H1 (cell line): ENCODE measurements around the gene IL3. TPM values are rescaled to one million over a fixed set of nuclear protein-coding genes. Genes with fewer than 3 reads are reported as not detected.

Source experiments
- CTCF ChIA-PET: fragments of 300-600 bp; sonication (Branson Sonifier 250); formaldehyde crosslinking; loops from one replicate; lab custom pipeline; 2021; ENCODE audit not compliant: partially characterized antibody; lab: Charles Lee
- POLR2A ChIA-PET: fragments of 300-600 bp; sonication (Branson Sonifier 250); formaldehyde crosslinking; loops from one replicate; lab custom pipeline; 2021; ENCODE audit warnings: inconsistent platforms; ENCODE audit not compliant: partially characterized antibody; lab: Charles Lee
- DNase-seq, 2 experiments: peaks; one replicate each; pipeline versions ENCODE4 v3.0.0 to v3.0.0-alpha.2; 2010 to 2022; ENCODE audit warnings: low spot score in 2 of 2, low read depth in 1 of 2, mixed read lengths in 1 of 2
- FAIRE-seq: peaks from 2 replicates; lab custom pipeline; 2011; peaks lifted over from hg19 to GRCh38; lab: Jason Lieb, UNC
- H2AFZ ChIP-seq: 2 replicates; pipeline ENCODE4 v1.8.1; 2012; ENCODE audit warnings: low read length, inconsistent platforms
- H2AK5ac ChIP-seq: 2 replicates; pipeline ENCODE4 v1.6.1; 2013; ENCODE audit warnings: low read depth, low read length
- H2BK120ac ChIP-seq: replicated peaks from 2 replicates; pipeline ENCODE3; 2013; ENCODE audit warnings: low read depth, low read length, inconsistent platforms
- H2BK12ac ChIP-seq: 2 replicates; pipeline ENCODE4 v1.6.1; 2013; ENCODE audit warnings: low read depth, low read length
- H2BK15ac ChIP-seq: 2 replicates; pipeline ENCODE4 v1.6.1; 2013; ENCODE audit warnings: low read length
- H2BK20ac ChIP-seq: 2 replicates; pipeline ENCODE4 v1.6.1; 2013; ENCODE audit warnings: low read length
- H2BK5ac ChIP-seq: 2 replicates; pipeline ENCODE4 v1.6.1; 2013; ENCODE audit warnings: low read depth, low read length
- H3K14ac ChIP-seq: 2 replicates; pipeline ENCODE4 v1.6.1; 2013; ENCODE audit warnings: inconsistent platforms; ENCODE audit not compliant: insufficient read length
- H3K18ac ChIP-seq: 2 replicates; pipeline ENCODE4 v1.6.1; 2013; ENCODE audit warnings: low read length; ENCODE audit errors: extremely low read depth
- H3K23ac ChIP-seq: 2 replicates; pipeline ENCODE4 v1.6.1; 2013; ENCODE audit warnings: inconsistent platforms; ENCODE audit not compliant: insufficient read length
- H3K23me2 ChIP-seq: 2 replicates; pipeline ENCODE4 v1.6.1; 2013; ENCODE audit warnings: low read depth, low read length
- H3K27ac ChIP-seq: 2 replicates; pipeline ENCODE4 v1.6.1; 2011; ENCODE audit warnings: low read depth, low read length, inconsistent platforms
- H3K27me3 ChIP-seq, 4 experiments: replicated peaks in 1 of 4; 1 replicate in 1 of 4; 2 replicates in 3 of 4; pipeline versions ENCODE4 v1.6.1 to v1.8.1; 2011 to 2013; ENCODE audit warnings: low read length in 3 of 4, mild to moderate bottlenecking in 3 of 4, inconsistent platforms in 2 of 4, mixed read lengths in 2 of 4, moderate library complexity in 1 of 4; ENCODE audit not compliant: control insufficient read depth in 3 of 4, insufficient read depth in 3 of 4; ENCODE audit errors: extremely low read depth in 1 of 4
- H3K36me3 ChIP-seq, 4 experiments: 2 replicates each; pipeline versions ENCODE4 v1.6.1 to v1.8.1; 2011 to 2013; ENCODE audit warnings: mild to moderate bottlenecking in 4 of 4, low read length in 3 of 4, moderate library complexity in 2 of 4, control low read depth in 1 of 4, inconsistent platforms in 1 of 4; ENCODE audit not compliant: insufficient read depth in 4 of 4, control insufficient read depth in 2 of 4
- H3K4ac ChIP-seq: replicated peaks from 2 replicates; pipeline ENCODE3; 2013; ENCODE audit warnings: low read length, low read depth, mixed read lengths, inconsistent platforms; ENCODE audit not compliant: insufficient read length
- H3K4me1 ChIP-seq, 4 experiments: replicated peaks in 1 of 4; 1 replicate in 1 of 4; 2 replicates in 3 of 4; pipeline versions ENCODE4 v1.6.1 to v1.8.1; 2011 to 2013; ENCODE audit warnings: low read length in 3 of 4, inconsistent platforms in 2 of 4, mixed read lengths in 1 of 4; ENCODE audit not compliant: insufficient read depth in 4 of 4, control insufficient read depth in 3 of 4
- H3K4me2 ChIP-seq, 2 experiments: 2 replicates each; pipeline versions ENCODE4 v1.6.1 to v1.8.1; 2011 to 2013; ENCODE audit warnings: low read depth in 2 of 2, low read length in 2 of 2, control low read depth in 1 of 2, inconsistent platforms in 1 of 2, mild to moderate bottlenecking in 1 of 2; ENCODE audit not compliant: insufficient read depth in 1 of 2
- H3K4me3 ChIP-seq, 4 experiments: fragments of 200-600, 300-600 bp in 1 of 4; sonication (generic), shearing (Covaris generic), sonication (Bioruptor Twin) in 1 of 4; 2 replicates each; pipeline versions ENCODE4 v1.5.1 to v1.8.1; 2011 to 2016; ENCODE audit warnings: low read length in 4 of 4, low read depth in 3 of 4, control low read depth in 2 of 4, inconsistent platforms in 2 of 4, mild to moderate bottlenecking in 2 of 4, mixed read lengths in 1 of 4, moderate library complexity in 1 of 4; ENCODE audit not compliant: insufficient read depth in 2 of 4; ENCODE audit errors: extremely low read depth in 1 of 4
- H3K56ac ChIP-seq: replicated peaks from 2 replicates; pipeline ENCODE3; 2013; ENCODE audit warnings: low read depth, mild to moderate bottlenecking, mixed read lengths, low read length, inconsistent platforms; ENCODE audit not compliant: insufficient read length
- H3K79me1 ChIP-seq: 2 replicates; pipeline ENCODE4 v1.6.1; 2013; ENCODE audit warnings: low read depth, low read length, control low read depth
- H3K79me2 ChIP-seq, 2 experiments: 2 replicates each; pipeline versions ENCODE4 v1.6.1 to v1.8.1; 2012 to 2013; ENCODE audit warnings: low read length in 2 of 2, mild to moderate bottlenecking in 2 of 2, inconsistent platforms in 1 of 2; ENCODE audit not compliant: insufficient read depth in 2 of 2, control insufficient read depth in 1 of 2
- H3K9ac ChIP-seq, 4 experiments: replicated peaks in 1 of 4; 1 replicate in 1 of 4; 2 replicates in 3 of 4; pipeline versions ENCODE4 v1.6.1 to v1.8.1; 2011 to 2013; ENCODE audit warnings: low read depth in 3 of 4, low read length in 3 of 4, control low read depth in 2 of 4, mild to moderate bottlenecking in 2 of 4, moderate library complexity in 2 of 4, inconsistent platforms in 1 of 4; ENCODE audit errors: extremely low read depth in 1 of 4
- H3K9me3 ChIP-seq, 2 experiments: 2 replicates each; pipeline versions ENCODE4 v1.6.1 to v1.8.1; 2012 to 2013; ENCODE audit warnings: mild to moderate bottlenecking in 2 of 2, moderate library complexity in 2 of 2, control low read depth in 1 of 2, inconsistent platforms in 1 of 2, low read depth in 1 of 2, low read length in 1 of 2, mixed read lengths in 1 of 2; ENCODE audit not compliant: insufficient read depth in 2 of 2
- H4K20me1 ChIP-seq, 2 experiments: replicated peaks in 1 of 2; 2 replicates each; pipeline versions ENCODE3 to v1.8.1; 2011 to 2013; ENCODE audit warnings: inconsistent platforms in 2 of 2, low read length in 2 of 2, mild to moderate bottlenecking in 1 of 2; ENCODE audit not compliant: insufficient read depth in 2 of 2, control insufficient read depth in 1 of 2
- H4K5ac ChIP-seq: 2 replicates; pipeline ENCODE4 v1.6.1; 2013; ENCODE audit warnings: low read length, low read depth, mixed read lengths, inconsistent platforms; ENCODE audit not compliant: insufficient read length
- H4K8ac ChIP-seq: 2 replicates; pipeline ENCODE4 v1.8.0; 2013; ENCODE audit warnings: mild to moderate bottlenecking, moderate library complexity, low read length, inconsistent platforms; ENCODE audit not compliant: insufficient read depth; ENCODE audit errors: extremely low read depth
- H4K91ac ChIP-seq: replicated peaks from 2 replicates; pipeline ENCODE3; 2013; ENCODE audit warnings: low read length, mixed read lengths, inconsistent platforms; ENCODE audit not compliant: insufficient read length
- ASH2L ChIP-seq: fragments of 200-600, 300-600 bp; sonication (generic); IDR thresholded peaks from one replicate; pipeline ENCODE4 v1.7.1; 2017; ENCODE audit warnings: low read length
- CREB1 ChIP-seq: IDR thresholded peaks from 2 replicates; pipeline ENCODE4 v1.6.1; 2012; ENCODE audit warnings: inconsistent platforms
- EZH2 ChIP-seq: fragments of 200-600 bp; sonication (generic); IDR thresholded peaks from 2 replicates; pipeline ENCODE4 v1.7.1; 2012; ENCODE audit warnings: low read depth, mild to moderate bottlenecking, moderate library complexity, low read length, inconsistent platforms; ENCODE audit not compliant: severe bottlenecking
- PHF8 ChIP-seq: fragments of 200-600 bp; sonication (generic); conservative IDR thresholded peaks from 2 replicates; pipeline ENCODE4 v1.7.1; 2012; ENCODE audit warnings: low read depth, mild to moderate bottlenecking, inconsistent platforms, low read length, moderate library complexity
- SUZ12 ChIP-seq: fragments of 200-600 bp; sonication (generic); IDR thresholded peaks from 2 replicates; pipeline ENCODE4 v1.6.1; 2012; ENCODE audit warnings: mild to moderate bottlenecking, inconsistent platforms, low read length, moderate library complexity, mixed read lengths
- WGBS, 2 experiments: shearing (Covaris generic) in 1 of 2; methylation state at CpG; one replicate each; pipeline versions ENCODE4 v1.1.6 to v1.1.7; 2013 to 2015; ENCODE audit warnings: low lambda C conversion rate in 2 of 2, mixed read lengths in 2 of 2, inconsistent platforms in 1 of 2, low coverage in 1 of 2, missing lambda C conversion rate in 1 of 2; ENCODE audit not compliant: insufficient replicate concordance in 2 of 2, insufficient coverage in 1 of 2, insufficient read length in 1 of 2; ENCODE audit errors: extremely low coverage in 1 of 2, missing lambda C conversion rate in 1 of 2; 5-methylcytosine and 5-hydroxymethylcytosine counted together
- polyA plus RNA-seq, 7 experiments: library from polyadenylated mRNA; depleted of rRNA in 3 of 7; stranded (reverse) in 5 of 7; unstranded in 2 of 7; fragments of >200 nt in 5 of 7; fragments of 200-250 nt in 2 of 7; gene quantifications; 1 replicate in 5 of 7; 2 replicates in 1 of 7; 4 replicates in 1 of 7; pipeline versions ENCODE4 v1.2.1 to v1.2.3, GENCODE V29; 2011 to 2013; ENCODE audit warnings: missing spikeins in 2 of 7, mixed read lengths in 2 of 7
- total RNA-seq: library from RNA; stranded (reverse); fragmentation: NEBNext Ultra II Directional; extraction: Animal tissue kit (Norgen Biotek cat#: 25700); gene quantifications from 2 replicates; pipeline ENCODE4 v1.2.1, GENCODE V29; 2021
- TF ChIP-seq, protein P1 (sequence below): IDR thresholded peaks from 2 replicates; pipeline ENCODE4 v1.6.1; 2011; ENCODE audit warnings: low read length, improper control_type of control experiment
- TF ChIP-seq, protein P2 (sequence below): IDR thresholded peaks from 2 replicates; pipeline ENCODE4 v1.6.1; 2012; ENCODE audit warnings: inconsistent platforms

Gene IL3
- total and polyA plus RNA-seq, 2 of the 8 experiments (the other 6 are each of a cell fraction or from before 2014, with no cell fraction given) = not detected

DNA sequence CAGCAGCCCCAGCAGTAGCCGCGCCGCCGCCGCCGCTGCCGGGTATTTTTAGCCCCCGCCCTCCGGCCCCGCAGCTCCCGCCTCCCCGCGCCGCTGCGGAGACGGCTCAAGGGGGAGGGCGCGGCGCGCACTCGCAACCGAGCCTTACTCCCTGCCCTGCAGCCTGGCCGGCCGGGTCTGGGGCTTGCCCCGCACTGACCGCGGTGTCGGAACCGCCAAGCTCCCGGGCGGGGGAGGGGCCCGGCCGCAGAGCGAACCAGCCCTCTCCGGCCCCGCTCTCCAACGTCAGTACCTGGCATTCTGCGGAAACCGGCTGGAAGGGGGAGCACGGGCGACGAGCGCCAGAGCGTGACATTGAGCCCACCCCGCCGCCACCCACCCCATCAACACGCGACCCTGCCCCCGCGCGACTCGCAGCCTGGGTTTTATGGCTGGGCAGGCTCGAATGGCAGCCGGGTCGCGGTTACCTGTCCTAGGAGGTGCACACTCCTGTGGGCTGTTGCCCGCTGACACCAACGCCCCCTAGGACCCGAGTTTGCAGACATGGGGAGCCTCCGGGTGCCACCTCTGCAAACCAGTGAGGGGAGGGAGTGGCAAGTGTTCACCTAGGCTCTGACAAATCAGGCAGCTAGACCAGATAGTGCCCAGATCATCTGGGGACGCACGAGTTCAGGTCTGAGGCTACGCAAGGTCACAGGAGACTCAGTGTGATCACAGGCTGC lies 48.7 kb upstream of the IL3 start, which contains the start of gene ACSL6:
Gene ACSL6 (minus strand): TSS at position 37 of the 722 bp plus-strand sequence. CDS start 105 bp downstream, outside the sequence.
- H2AFZ ChIP-seq = peak within 1 kb of the TSS; percentile 64; the same call in 1 of the 2 replicates
- CTCF ChIA-PET = interaction anchor here (0.7 to 7.2 kb wide), 10 partner anchors 12 to 495 kb away, joined by 3 to 157 read pairs (median 6); no protein-coding TSS in a partner anchor
- peaks cover 5 to 23% (median 18%) of the 10 kb centered on the region in 4 experiments for H3K27me3 ChIP-seq

More for the DNA sequence above, 48.7 kb upstream of the IL3 start, which contains the start of gene ACSL6:
- Histone ChIP-seq H4K8ac (no peak within 1 kb of the TSS; the same call in 1 of the 2 replicates), H3K27ac (no peak within 1 kb of the TSS)
- POLR2A ChIA-PET = interaction anchor here (0.8 to 1.2 kb wide), 2 partner anchors 51 to 282 kb away, joined by 3 to 6 read pairs; no protein-coding TSS in a partner anchor
- TF ChIP-seq, protein P1, sequence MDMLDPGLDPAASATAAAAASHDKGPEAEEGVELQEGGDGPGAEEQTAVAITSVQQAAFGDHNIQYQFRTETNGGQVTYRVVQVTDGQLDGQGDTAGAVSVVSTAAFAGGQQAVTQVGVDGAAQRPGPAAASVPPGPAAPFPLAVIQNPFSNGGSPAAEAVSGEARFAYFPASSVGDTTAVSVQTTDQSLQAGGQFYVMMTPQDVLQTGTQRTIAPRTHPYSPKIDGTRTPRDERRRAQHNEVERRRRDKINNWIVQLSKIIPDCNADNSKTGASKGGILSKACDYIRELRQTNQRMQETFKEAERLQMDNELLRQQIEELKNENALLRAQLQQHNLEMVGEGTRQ = no peak
- TF ChIP-seq, protein P2, sequence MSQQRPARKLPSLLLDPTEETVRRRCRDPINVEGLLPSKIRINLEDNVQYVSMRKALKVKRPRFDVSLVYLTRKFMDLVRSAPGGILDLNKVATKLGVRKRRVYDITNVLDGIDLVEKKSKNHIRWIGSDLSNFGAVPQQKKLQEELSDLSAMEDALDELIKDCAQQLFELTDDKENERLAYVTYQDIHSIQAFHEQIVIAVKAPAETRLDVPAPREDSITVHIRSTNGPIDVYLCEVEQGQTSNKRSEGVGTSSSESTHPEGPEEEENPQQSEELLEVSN = no peak
- 0 out of 2 replicates have a peak, but pooled peaks have one; percentile 1 for TF ChIP-seq SUZ12
- TF ChIP-seq ASH2L = peak; percentile 20
- peak; percentile 30 for TF ChIP-seq EZH2
- TF ChIP-seq CREB1 = peak; percentile 25; the same call in 1 of the 2 replicates
- TF ChIP-seq PHF8 = 0 out of 2 replicates have a peak, but pooled peaks have one; percentile 28
- TF ChIP-seq, all 59 proteins: peak for 5
- H3K23me2 ChIP-seq = peaks cover 11% of the 10 kb centered on the region; the same call in 1 of the 2 replicates
- H2AK5ac ChIP-seq = no peak within 1 kb of the TSS
- peak within 1 kb of the TSS; percentile 49 to 70 (median 66) for H3K4me3 ChIP-seq
- no peak within 1 kb of the TSS for H3K4ac ChIP-seq
- no peaks in the 10 kb centered on the region for H3K79me2 ChIP-seq
- H4K20me1 ChIP-seq = peaks cover 4 to 11% of the 10 kb centered on the region in 2 experiments
- no peak for FAIRE-seq
- H2BK15ac ChIP-seq = no peak within 1 kb of the TSS
- no peaks in the 10 kb centered on the region; the same call in 1 of the 2 replicates for H3K79me1 ChIP-seq
- no peak within 1 kb of the TSS for H4K91ac ChIP-seq
- H3K9ac ChIP-seq = 0 out of 7 replicates have a peak within 1 kb of the TSS, but pooled peaks of 1 of the 4 experiments have one; percentile 22
- peak in 1 of 2 experiments; percentile 75 for DNase-seq
- no peak within 1 kb of the TSS for H4K5ac ChIP-seq
- no peak within 1 kb of the TSS for H3K56ac ChIP-seq
- no peak within 1 kb of the TSS for H3K14ac ChIP-seq
- H2BK12ac ChIP-seq = no peak within 1 kb of the TSS
- H3K36me3 ChIP-seq = no peaks in the 10 kb centered on the region
- no peak within 1 kb of the TSS for H3K18ac ChIP-seq
- no peak within 1 kb of the TSS for H3K23ac ChIP-seq
- no peak within 1 kb of the TSS for H2BK20ac ChIP-seq
- no peaks in the 10 kb centered on the region for H3K9me3 ChIP-seq
- peak within 1 kb of the TSS; percentile 89 to 99 for H3K4me2 ChIP-seq
- no peak within 1 kb of the TSS for H2BK120ac ChIP-seq
- H2BK5ac ChIP-seq = no peak within 1 kb of the TSS
- H3K4me1 ChIP-seq = peaks cover 0 to 20% (median 7%) of the 10 kb centered on the region in 4 experiments; a peak in 6 of 7 replicates
- 7% methylated on average over 28 of the region's 63 CpGs; no CpG with 5 or more reads in 1 of the 2 experiments for WGBS, 2 experiments
